Colonic mucosa (tissue), 4 donors: ENCODE data around the gene ARSI. TPM values are rescaled to one million over a fixed set of nuclear protein-coding genes. Genes with fewer than 3 reads are reported as not detected.

ENCODE experiments used
- DNase-seq: peaks from one replicate; pipeline ENCODE4 v3.0.0-alpha.2; 2020
- H3K27ac ChIP-seq: fragments of 200-600 bp; one replicate; pipeline ENCODE4 v1.8.0; 2021
- H3K27me3 ChIP-seq: fragments of 200-600 bp; one replicate; pipeline ENCODE4 v1.8.0; 2021
- H3K36me3 ChIP-seq: fragments of 200-600 bp; one replicate; pipeline ENCODE4 v1.8.0; 2021
- H3K4me1 ChIP-seq: fragments of 200-600 bp; one replicate; pipeline ENCODE4 v1.8.0; 2021; ENCODE audit warnings: mild to moderate bottlenecking
- H3K4me3 ChIP-seq: fragments of 200-600 bp; one replicate; pipeline ENCODE4 v1.8.0; 2021
- H3K9ac ChIP-seq, 2 donors: one replicate each; pipeline ENCODE4 v1.7.0; 2013; ENCODE audit warnings: control low read depth in 2 of 2, low read depth in 2 of 2, low read length in 2 of 2
- H3K9me3 ChIP-seq: fragments of 200-600 bp; one replicate; pipeline ENCODE4 v1.8.0; 2021
- CTCF ChIP-seq: fragments of 200-600 bp; IDR thresholded peaks from one replicate; pipeline ENCODE4 v1.8.0; 2022; ENCODE audit warnings: antibody characterized with exemption, mild to moderate bottlenecking
- intact Hi-C: fragments of 100-400 bp; cut with DNase I; formaldehyde crosslinking; loops from one replicate; pipeline ENCODE4 v1.14.1; 2022
- total RNA-seq, 2 donors: library from RNA; stranded (reverse); fragmentation: NEBNext Ultra II Directional in 1 of 2; extraction: Animal tissue kit (Norgen Biotek cat#: 25700) in 1 of 2; gene quantifications; one replicate each; pipeline ENCODE4 v1.2.1, GENCODE V29; 2021
- donor health status: healthy.
- donor health status: DM: no; HTN: no; CAD: no.
- donor health status: DM: no; HTN: no; CAD: no.

The ARSI gene
- total RNA-seq, 2 donors from 2014 or later, result 0.17 to 0.69 TPM

GRCh38 chr5:150299571-150300327 is 3.0 kb downstream of the ARSI start:
- Histone ChIP-seq H3K4me3 (no peak overlapping the region), H3K36me3 (no peaks in the 10 kb centered on the region), H3K4me1 (no peaks in the 10 kb centered on the region), H3K9ac (no peak overlapping the region), H3K27me3 (peaks cover 16% of the 10 kb centered on the region), H3K9me3 (no peaks in the 10 kb centered on the region), H3K27ac (peak overlapping the region; percentile 19)
- intact Hi-C loops, result no loop called here
- no peak for DNase-seq
- TF ChIP-seq CTCF, result no peak

GRCh38 chr5:150298701-150299451 is 3.8 kb downstream of the ARSI start:
- H3K4me3 ChIP-seq, result no peak overlapping the region
- no peaks in the 10 kb centered on the region for H3K36me3 ChIP-seq
- peaks cover 16% of the 10 kb centered on the region for H3K27me3 ChIP-seq
- TF ChIP-seq CTCF, result no peak
- H3K9ac ChIP-seq, result no peak overlapping the region
- peak overlapping the region; percentile 19 for H3K27ac ChIP-seq
- H3K4me1 ChIP-seq, result no peaks in the 10 kb centered on the region
- H3K9me3 ChIP-seq, result no peaks in the 10 kb centered on the region
- intact Hi-C loops, result no loop called here
- DNase-seq, result no peak

GRCh38 chr5:150297934-150298595 is 4.6 kb downstream of the ARSI start:
- Histone ChIP-seq H3K4me3 (no peak overlapping the region), H3K9ac (no peak overlapping the region), H3K27ac (no peak overlapping the region), H3K27me3 (peaks cover 16% of the 10 kb centered on the region), H3K36me3 (no peaks in the 10 kb centered on the region), H3K9me3 (no peaks in the 10 kb centered on the region), H3K4me1 (no peaks in the 10 kb centered on the region)
- intact Hi-C loops, result no loop called here
- no peak for DNase-seq
- TF ChIP-seq CTCF, result no peak

DNA sequence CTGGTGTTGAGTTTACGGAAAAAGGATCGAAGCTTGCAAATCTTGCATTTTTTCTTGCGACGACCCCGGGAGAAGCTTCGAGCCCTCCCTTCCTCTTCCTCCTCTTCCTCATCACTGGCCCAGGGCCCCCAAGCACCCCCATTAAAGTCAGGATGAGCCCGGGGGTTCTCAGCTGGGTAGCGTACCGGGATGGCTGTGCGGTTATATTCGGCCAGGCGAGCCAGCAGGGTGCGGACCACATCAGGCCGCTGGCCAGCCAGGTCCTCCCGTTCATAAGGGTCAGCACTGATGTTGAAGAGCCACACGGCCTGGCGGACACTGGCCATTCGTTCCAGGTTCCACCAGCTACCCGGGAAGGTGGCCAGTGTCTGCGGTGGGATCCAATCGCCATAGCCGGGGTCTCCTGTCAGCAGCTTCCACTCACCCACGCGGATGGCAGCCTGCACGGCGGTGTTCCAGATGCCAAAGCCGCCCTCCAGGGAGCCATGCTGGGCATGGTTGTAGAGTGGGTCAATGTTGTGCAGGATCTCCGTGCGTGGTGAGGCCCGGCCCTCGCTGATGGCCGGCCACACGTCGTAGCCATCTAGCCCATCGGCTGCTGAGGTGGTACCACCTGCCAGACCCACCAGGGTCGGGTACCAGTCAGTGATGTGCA is 5.3 kb downstream of the ARSI start:
- intact Hi-C loops, result no loop called here
- peaks cover 9% of the 10 kb centered on the region for H3K27me3 ChIP-seq
- H3K4me3 ChIP-seq, result no peak overlapping the region
- H3K27ac ChIP-seq, result no peak overlapping the region
- TF ChIP-seq CTCF, result no peak
- no peaks in the 10 kb centered on the region for H3K36me3 ChIP-seq
- no peak for DNase-seq
- no peaks in the 10 kb centered on the region for H3K9me3 ChIP-seq
- H3K9ac ChIP-seq, result no peak overlapping the region
- H3K4me1 ChIP-seq, result no peaks in the 10 kb centered on the region

DNA sequence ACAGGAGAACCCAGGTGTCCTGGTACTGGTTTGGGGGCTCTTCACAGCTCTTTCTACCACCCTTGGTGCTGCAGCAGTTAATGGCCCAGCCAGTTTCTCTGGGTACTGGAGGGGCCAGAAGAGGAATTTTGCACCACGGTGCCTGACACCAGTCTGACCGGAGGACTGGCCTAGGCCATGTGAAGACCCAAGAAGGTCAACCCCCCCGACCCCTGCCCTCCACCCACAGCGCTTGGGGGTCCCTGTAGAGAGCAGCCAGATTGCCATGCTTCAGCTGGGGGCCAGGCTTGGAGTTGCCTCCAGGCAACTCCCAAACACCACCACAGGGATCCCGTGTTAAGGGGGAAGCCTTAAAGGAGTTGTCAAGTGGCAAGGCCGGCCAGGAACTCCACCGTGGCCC is 6.2 kb downstream of the ARSI start:
- TF ChIP-seq CTCF, result no peak
- Histone ChIP-seq H3K9me3 (no peaks in the 10 kb centered on the region), H3K4me1 (no peaks in the 10 kb centered on the region), H3K4me3 (no peak overlapping the region), H3K9ac (no peak overlapping the region), H3K27me3 (peaks cover under 1% of the 10 kb centered on the region), H3K36me3 (no peaks in the 10 kb centered on the region), H3K27ac (no peak overlapping the region)
- no peak for DNase-seq
- intact Hi-C loops, result no loop called here
